Measurements from ENCODE around the gene FERMT1. TPM values are rescaled to one million over a fixed set of nuclear protein-coding genes. Genes with fewer than 3 reads are reported as not detected.

FERMT1 gene
- total and polyA plus RNA-seq, 2 experiments from 2014 or later: 16.2 to 18.3 TPM

GRCh38 chr20:6040540-6040939 is 82.3 kb downstream of the FERMT1 start:
- Mint-ChIP-seq H3K36me3 (ENCODE audit: low read depth) (peaks cover 32% of the 10 kb centered on the region), H3K4me1 (peaks cover 5% of the 10 kb centered on the region; the same call in 1 of the 3 replicates), H3K27me3 (ENCODE audit: insufficient read depth, low read depth, poor library complexity) (peaks cover 15% of the 10 kb centered on the region), H3K27ac (no peak overlapping the region), H3K4me3 (no peak overlapping the region), H3K9me3 (no peaks in the 10 kb centered on the region)
- Histone ChIP-seq H3K27me3 (ENCODE audit: insufficient read depth) (no peaks in the 10 kb centered on the region), H3F3A (replicated peaks; ENCODE audit: low read depth) (no peaks in the 10 kb centered on the region), H3K9me2 (ENCODE audit: insufficient read depth) (peaks cover 5% of the 10 kb centered on the region), H3K79me2 (replicated peaks; ENCODE audit: insufficient read depth) (no peaks in the 10 kb centered on the region), H3K27ac (ENCODE audit: low read depth) (peak overlapping the region; percentile 78), H3K36me3 (ENCODE audit: insufficient read depth) (peaks cover 11% of the 10 kb centered on the region), H4K20me1 (replicated peaks; ENCODE audit: insufficient read depth) (peaks cover 15% of the 10 kb centered on the region; the same call in 1 of the 2 replicates), H3K4me1 (ENCODE audit: insufficient read depth) (peaks cover 7% of the 10 kb centered on the region), H2AFZ (no peak overlapping the region), H3K4me3 (no peak overlapping the region), H3K4me2 (no peak overlapping the region)
- TF ChIP-seq ZNF462 (CRISPR knock-in tag; IDR thresholded peaks at IDR 0.05) (no peak), JUNB (IDR thresholded peaks at IDR 0.05; ENCODE audit: unreplicated experiment) (no peak), ZNF114 (CRISPR knock-in tag; IDR thresholded peaks at IDR 0.05) (no peak), EZH2 (IDR thresholded peaks at IDR 0.05; ENCODE audit: low read depth, unreplicated experiment) (no peak), CTCF (conservative IDR thresholded peaks at IDR 0.05; ENCODE audit: low read depth in 2 of 2) (no peak), REST (IDR thresholded peaks at IDR 0.05; ENCODE audit: unreplicated experiment) (no peak), POLR2AphosphoS5 (IDR thresholded peaks at IDR 0.05; ENCODE audit: low read depth) (no peak), ZNF331 (CRISPR knock-in tag; IDR thresholded peaks at IDR 0.05; ENCODE audit: low read depth) (no peak), ETS1 (IDR thresholded peaks at IDR 0.05) (no peak), CREB1 (CRISPR knock-in tag; IDR thresholded peaks at IDR 0.05; ENCODE audit: low read depth) (no peak)
- no peak for ATAC-seq
- DNase-seq (ENCODE audit: low spot score): no peak

Data from GM23338 (cell line).